GM12874 (cell line): ENCODE results near the gene OXCT1.

Source experiments
- TF ChIP-seq, protein P1 (sequence below): IDR thresholded peaks from 2 replicates; pipeline ENCODE4 v1.5.1; 2011; ENCODE audit warnings: low read depth, mild to moderate bottlenecking, control low read depth, low read length, moderate library complexity; ENCODE audit not compliant: insufficient read depth

OXCT1 gene

DNA sequence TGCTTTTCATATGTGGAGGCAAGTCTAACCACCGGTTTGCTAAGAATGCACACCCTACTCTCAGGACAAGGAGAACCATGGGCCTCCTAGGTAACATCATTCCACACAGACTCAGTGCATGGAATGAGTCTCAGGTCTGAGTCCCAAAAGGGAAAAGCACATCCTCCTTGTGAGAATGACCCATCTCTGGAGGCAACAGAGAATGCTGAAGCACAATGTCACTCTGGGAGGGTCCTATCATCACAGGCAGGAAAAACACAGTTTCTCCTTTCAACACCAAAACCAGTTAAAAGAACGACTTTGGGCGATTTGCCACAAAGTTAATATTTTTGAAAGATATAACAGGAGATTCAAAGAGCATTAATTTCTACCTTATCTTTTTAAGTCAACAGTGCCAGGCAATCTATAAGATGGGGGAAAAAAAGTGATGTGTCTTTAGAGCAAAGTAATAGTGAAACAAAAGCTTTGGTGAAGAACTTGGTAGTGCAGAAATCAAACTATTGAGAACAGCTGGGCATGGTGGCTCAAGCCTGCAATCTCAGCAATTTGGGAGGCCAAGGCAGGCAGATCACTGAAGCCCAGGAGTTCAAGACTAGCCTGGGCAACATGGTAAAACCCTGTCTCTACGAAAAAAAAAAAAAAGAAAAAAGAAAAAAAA, 97.3 kb downstream of the OXCT1 start:
- TF ChIP-seq, protein P1, sequence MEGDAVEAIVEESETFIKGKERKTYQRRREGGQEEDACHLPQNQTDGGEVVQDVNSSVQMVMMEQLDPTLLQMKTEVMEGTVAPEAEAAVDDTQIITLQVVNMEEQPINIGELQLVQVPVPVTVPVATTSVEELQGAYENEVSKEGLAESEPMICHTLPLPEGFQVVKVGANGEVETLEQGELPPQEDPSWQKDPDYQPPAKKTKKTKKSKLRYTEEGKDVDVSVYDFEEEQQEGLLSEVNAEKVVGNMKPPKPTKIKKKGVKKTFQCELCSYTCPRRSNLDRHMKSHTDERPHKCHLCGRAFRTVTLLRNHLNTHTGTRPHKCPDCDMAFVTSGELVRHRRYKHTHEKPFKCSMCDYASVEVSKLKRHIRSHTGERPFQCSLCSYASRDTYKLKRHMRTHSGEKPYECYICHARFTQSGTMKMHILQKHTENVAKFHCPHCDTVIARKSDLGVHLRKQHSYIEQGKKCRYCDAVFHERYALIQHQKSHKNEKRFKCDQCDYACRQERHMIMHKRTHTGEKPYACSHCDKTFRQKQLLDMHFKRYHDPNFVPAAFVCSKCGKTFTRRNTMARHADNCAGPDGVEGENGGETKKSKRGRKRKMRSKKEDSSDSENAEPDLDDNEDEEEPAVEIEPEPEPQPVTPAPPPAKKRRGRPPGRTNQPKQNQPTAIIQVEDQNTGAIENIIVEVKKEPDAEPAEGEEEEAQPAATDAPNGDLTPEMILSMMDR: no peak

DNA sequence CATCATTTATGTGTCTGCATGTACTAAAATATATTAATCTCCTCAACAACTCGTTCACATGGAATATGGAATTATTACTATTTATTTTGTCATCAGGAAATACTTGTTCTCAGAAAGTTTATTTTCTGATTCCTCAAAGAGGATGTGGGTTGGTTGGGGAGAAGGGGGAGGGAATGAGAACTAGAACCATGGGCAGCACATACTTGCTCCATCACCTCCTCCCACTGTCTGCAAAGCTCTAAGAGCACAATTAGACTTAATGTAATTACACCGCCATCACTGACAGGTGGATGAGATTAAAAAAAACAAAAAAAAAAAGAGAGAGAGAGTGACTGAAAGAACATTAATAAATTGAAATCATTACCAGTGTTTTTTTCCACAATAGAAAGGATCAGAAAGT, 98.2 kb downstream of the OXCT1 start:
- TF ChIP-seq, protein P1: no peak

DNA sequence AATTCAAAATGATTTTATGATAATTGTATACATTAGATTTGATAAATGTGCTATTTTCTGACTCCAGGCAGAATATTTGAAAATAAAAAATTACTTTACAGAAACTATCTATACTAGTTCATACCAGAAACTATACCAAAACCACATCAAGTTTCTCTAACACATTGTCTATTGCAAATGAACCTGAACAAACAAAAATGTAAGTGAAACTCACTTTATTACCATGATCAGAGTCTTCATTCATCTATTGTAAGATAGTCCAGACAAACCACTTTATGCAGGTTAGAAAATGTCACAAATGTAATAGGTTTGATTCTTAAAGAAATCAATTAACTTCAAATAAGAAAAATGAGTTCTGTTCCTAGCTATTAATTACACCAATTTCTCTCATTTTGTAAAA, 99.4 kb downstream of the OXCT1 start:
- TF ChIP-seq, protein P1: no peak

DNA sequence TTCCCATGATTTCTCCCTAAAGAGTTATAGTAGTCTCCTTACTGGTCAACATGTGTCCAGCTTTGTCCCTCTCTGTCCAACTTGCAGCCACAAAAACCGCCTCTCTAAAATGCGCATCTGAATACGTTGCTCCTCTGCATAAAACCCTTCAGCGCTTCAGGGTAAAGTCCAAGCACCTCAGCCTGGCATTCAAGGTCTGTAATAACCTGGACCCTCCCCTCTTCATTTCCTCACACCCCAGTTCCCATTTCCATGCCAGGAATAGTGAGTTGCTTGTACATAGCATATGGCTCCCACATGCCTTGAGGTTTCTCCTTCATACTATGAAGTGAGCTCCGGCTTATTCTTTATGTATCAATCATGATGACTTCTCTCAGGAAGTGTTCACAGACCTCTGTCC, 101.5 kb downstream of the OXCT1 start:
- TF ChIP-seq, protein P1: no peak

DNA sequence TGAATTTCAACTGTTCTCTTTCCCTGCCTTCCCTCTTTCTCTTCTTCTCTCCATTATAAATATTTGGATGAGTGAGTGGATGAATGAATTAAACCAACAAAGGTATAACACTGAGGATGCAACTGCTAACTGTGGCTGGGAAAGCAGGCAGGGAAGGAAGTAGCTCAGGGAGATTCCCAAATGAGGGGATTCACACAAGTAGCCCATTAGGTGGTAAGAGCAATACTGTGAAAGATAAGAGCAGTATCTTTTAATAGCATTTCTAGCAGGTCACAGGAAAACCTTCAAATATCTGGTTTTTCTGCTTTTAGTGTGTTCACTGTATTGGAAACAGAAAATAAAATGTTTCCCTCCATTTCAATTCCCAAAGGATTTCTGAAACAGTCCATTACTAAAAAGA, 105.6 kb downstream of the OXCT1 start:
- TF ChIP-seq, protein P1: no peak

DNA sequence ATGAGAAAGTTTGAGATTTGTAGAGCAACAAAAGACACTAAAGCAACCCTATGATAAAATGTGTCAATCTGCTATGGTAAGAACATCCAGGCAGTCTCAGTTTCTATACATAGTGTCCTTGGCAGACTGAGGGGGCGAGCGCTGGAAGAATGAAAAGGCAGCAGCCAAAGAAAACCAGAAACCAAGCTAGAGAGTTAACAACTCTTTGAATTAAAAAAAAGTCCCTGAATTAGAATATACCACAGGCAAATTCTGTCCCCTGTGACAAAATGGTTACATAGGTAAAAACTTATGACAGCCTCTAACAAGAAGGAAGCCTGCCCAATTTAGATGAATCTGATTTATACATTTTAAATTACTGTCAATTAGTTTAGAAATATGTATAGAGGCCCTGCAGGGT, 106.7 kb downstream of the OXCT1 start:
- TF ChIP-seq, protein P1: no peak

DNA sequence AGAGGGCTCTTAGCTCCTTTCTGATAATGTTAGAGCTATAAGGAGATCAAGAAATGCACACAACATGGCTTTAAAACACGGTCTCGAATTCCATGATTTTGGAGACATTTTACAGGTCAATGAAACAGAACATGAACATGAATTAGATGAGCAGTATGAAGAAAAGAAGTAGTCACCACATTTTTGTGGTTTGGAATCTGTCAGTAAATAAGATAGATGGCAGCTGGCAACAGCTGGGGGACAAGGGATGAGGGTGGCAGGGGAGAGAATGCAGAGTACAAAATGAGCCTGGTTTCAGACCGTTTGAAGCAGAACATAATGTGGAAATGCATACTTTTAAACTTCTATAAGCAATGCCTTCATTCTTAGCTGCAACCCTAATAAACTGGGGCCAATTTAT, 107.1 kb downstream of the OXCT1 start:
- TF ChIP-seq, protein P1: no peak
